Activated CD8-positive, alpha-beta memory T cell treated with anti-CD3 and anti-CD28 coated beads for 4 hours (primary cell): Measurements from ENCODE around the gene FHIP1B.

Experiments used
- DNase-seq, 2 donors: peaks; one replicate each; pipeline ENCODE4 v3.0.0-alpha.2; 2020; ENCODE audit warnings: low read depth in 2 of 2

Gene FHIP1B

GRCh38 chr11:6201481-6201880 is 33.0 kb downstream of the FHIP1B start:
- DNase-seq = no peak

GRCh38 chr11:6200975-6201374 is 33.5 kb downstream of the FHIP1B start:
- DNase-seq = no peak

- no peak for DNase-seq
Observed at GRCh38 chr11:6199174-6199810, 35.1 kb downstream of the FHIP1B start, which contains the start of gene OR52W1. Gene OR52W1, plus strand, starts transcription at chr11:6199224. Its CDS starts 0 bp downstream, at chr11:6199224.

GRCh38 chr11:6197466-6198200 is 36.8 kb downstream of the FHIP1B start:
- DNase-seq = no peak

GRCh38 chr11:6196396-6196795 is 38.0 kb downstream of the FHIP1B start:
- no peak for DNase-seq

GRCh38 chr11:6194065-6194581 is 40.3 kb downstream of the FHIP1B start:
- DNase-seq = no peak

GRCh38 chr11:6191742-6192141 is 42.7 kb downstream of the FHIP1B start:
- no peak for DNase-seq

- DNase-seq = no peak
Observed at GRCh38 chr11:6175440-6175839, 59.0 kb downstream of the FHIP1B start.

- no peak for DNase-seq
Observed at GRCh38 chr11:6170226-6170625, 64.2 kb downstream of the FHIP1B start, which contains the start of gene OR52B2. Gene OR52B2, minus strand, starts transcription at chr11:6170326. Its CDS starts 0 bp downstream, at chr11:6170326.
